ENCODE measurements around the gene PPFIA4.

The PPFIA4 gene

GRCh38 chr1:203085528-203086406 lies 59.5 kb downstream of the PPFIA4 start, which contains the start of gene MYOG:
MYOG (minus strand) TSS chr1:203086012; CDS start chr1:203085961, 51 bp downstream.
- DNase-seq: no peak

- no peak for DNase-seq
Measured at GRCh38 chr1:203086992-203087763, 60.9 kb downstream of the PPFIA4 start.

- DNase-seq: no peak
Measured at GRCh38 chr1:203088441-203088840, 62.1 kb downstream of the PPFIA4 start.

GRCh38 chr1:203089001-203089650 lies 62.8 kb downstream of the PPFIA4 start:
- DNase-seq: no peak

GRCh38 chr1:203089651-203090045 lies 63.4 kb downstream of the PPFIA4 start:
- DNase-seq: no peak

DNA sequence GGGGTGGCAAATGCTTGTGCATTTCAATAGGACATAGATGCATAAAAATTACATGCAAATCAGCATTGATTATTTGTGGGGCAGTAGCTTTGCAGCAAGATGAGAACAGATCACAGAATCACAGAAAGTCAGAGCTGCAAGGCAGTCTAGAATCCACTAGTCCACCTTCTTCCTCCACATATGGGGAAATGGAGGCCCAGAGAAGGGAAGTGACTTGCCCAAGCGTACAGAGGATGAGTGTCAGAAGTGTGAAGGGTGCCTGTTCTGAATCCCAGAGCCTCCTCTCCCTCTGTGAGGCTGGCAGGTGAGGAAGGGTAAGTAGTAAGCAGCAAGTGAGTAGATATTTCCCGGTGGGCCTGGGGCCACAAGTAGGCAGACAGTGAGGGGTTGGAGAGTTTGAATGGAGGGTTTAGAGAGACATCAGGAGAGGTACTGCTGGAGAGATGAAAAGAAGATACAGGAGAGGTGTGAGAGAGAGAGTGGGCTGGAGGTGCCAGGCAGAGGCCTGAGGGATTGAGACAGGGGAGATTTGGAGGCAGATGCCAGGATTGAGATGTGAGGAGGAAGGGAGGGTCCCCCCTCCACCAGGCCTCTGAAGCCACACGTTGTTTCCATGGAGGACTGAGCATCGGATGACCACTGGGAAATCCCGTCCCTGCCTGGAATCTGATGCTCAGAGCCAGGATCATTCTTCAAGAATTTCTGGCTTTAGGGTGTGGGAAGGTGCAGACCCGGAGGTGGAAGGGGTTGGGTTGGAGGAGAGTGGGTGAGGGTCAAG lies 64.3 kb downstream of the PPFIA4 start:
- DNase-seq: no peak

DNA sequence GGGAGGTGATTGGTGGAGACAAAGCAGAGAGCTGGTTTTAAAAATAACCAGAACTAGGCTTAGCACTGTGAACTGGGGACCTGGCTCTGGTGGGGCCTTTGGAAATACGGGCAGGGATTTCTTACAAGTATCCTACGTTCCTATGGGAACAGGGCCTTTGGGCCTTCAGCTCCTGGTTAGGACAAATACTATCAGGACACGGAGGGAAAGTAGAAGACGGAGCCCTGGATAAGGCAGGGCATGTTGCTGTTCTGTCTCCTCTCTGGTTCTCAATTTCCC lies 64.8 kb downstream of the PPFIA4 start:
- no peak for DNase-seq

DNA sequence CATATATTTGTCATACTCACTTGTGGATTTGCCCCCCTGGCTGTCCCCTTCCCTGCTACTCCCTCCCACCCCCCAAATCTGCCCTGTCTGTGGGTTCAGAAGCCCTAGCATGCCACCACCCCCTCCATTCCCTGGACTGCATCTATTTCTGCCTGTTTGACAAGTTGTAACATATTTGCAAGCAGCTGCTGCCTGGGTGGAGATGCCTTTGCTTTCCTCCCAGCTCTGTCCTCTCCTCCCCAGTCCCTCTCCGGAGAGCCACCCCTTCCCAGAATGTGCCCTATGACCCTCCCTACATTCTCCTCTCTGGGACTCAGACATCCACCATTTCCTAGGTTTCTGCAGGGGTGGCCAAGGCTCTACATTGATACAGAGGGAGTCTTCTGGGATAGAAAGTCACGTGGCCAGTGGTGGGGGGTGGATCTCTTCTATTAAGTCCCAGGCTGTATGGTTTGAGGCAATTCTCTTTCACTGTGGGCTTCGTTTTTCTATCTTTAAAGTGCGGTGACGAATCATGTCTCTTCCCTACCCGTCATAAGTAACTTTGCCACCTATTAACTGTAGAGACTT lies 65.6 kb downstream of the PPFIA4 start:
- DNase-seq: no peak

DNA sequence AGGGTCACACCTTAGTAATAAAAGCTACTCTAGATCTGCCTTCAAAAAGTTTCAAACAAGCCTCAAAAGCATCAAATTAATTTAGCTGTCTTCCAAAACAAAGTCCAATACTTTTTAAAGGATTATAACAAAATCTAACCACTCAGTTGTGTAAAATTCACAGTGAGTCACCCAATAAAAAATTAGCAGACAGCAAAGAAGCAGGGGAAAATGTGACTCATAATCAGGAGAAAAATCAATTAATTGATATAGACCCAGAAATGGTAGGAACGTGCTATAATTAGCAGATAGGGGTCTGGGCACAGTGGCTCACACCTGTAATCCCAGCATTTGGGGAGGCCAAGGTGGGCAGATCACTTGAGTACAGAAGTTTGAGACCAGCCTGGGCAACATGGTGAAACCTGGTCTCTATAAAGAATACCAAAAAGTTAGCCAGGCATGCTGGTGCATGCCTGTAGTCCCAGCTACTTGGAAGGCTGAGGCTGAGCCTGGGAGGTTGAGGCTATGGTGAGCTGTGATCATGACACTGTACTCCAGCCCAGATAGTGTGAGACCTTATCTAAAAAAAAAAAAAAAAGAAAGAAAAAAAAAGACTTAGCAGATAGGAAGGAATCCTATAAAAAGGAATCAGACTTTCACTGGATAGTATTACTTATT lies 67.6 kb downstream of the PPFIA4 start:
- no peak for DNase-seq

GRCh38 chr1:203095061-203095690 lies 68.9 kb downstream of the PPFIA4 start:
- DNase-seq: no peak

- DNase-seq: no peak
Measured at GRCh38 chr1:203096566-203096965, 70.3 kb downstream of the PPFIA4 start.

- no peak for DNase-seq
Measured at GRCh38 chr1:203097001-203097400, 70.7 kb downstream of the PPFIA4 start.

DNA sequence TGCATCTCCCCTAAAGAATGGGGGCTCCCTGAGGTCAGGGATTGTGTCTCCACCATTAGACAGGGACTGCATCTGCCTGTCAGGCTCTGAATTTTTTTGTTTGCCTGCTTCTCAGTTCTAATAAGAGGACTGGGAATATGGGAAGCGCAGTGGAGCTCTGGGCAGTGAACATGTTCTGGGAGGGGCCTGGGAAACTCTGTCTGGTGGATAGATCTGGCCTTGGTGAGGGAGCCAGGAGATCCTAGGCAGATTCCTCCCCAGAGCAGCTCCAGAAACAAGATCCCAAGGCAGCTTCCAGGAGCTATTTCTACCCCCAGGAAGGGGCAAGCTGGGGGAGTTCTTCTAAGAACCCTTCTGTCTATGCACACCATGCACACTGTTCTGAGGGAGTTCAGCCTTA lies 72.2 kb downstream of the PPFIA4 start:
- no peak for DNase-seq

- no peak for DNase-seq
Measured at GRCh38 chr1:203098914-203099520, 72.7 kb downstream of the PPFIA4 start.

DNA sequence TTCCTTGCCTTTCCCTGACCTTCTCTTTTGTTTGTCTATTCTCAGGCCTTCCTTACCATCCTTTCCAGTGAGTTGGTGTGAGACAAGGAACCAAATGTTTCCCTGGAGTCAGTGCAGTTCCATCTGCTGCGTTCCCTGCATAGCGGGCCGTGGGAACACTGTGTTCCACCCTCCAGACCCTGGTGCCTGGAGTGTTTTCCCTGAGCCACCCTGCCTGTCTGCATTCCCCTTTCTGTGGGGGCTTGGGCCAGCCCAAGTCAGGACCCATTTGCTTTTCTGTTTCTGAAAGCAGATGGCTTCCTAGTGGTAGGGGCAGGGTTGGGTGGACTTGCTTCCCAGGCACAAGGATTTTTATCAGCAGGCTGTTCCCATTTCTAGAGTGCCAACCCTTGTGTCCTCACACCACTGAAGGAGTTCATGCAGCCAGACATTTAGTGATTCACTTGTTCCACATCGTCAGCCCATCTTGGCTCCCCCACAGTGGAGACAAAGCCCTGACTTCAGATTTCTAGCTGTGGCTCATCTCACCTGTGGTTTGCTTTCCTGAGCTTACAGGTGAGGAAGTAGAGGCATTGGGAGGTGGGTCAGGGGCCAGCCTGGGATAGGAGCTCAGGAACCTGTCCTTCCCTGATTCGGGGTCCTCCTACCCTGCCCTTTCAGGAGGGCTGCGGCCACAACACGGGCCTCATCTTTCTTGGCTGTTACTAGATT lies 73.7 kb downstream of the PPFIA4 start:
- no peak for DNase-seq

GRCh38 chr1:203100516-203100869 lies 74.2 kb downstream of the PPFIA4 start:
- no peak for DNase-seq

DNA sequence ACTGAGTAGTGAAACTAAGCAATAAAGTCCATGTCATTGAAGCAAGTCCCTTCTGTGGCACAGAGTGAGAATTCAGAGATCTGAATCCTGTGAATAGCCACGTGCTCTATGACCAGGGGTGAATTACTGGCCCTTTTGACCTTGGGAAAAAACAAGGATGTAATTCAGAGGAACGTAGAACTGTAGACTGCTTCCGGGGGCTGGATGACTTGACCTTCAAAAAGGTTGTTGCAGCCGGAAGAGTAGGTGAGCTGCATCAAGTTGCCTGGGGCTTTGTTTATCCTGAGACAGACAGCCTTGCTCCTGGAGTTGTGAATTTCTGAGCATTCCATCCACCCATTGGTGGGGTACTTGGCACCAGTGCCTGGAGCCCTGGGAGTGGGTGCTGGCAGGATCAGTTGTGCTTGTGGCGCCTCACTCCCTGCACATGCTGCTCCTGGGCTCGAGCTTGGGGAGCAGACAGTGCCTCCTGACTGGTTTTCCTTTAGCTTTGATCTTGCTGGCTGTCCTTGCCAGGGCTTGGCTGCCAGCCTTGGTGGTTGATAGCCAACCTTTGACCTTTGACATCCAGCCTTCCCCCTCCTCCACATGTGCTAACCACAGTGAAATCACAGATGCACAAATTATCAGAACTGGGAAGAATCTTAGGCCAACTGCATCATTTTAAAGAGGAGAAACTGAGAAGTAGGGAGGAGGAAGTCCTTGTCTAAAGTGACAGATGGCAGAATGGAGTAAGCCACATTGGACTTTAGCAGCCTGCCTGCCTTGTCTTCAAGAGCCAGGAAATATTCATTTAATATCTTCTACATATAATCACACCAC lies 75.7 kb downstream of the PPFIA4 start:
- no peak for DNase-seq

- DNase-seq: no peak
Measured at GRCh38 chr1:203103216-203103615, 76.9 kb downstream of the PPFIA4 start.

DNA sequence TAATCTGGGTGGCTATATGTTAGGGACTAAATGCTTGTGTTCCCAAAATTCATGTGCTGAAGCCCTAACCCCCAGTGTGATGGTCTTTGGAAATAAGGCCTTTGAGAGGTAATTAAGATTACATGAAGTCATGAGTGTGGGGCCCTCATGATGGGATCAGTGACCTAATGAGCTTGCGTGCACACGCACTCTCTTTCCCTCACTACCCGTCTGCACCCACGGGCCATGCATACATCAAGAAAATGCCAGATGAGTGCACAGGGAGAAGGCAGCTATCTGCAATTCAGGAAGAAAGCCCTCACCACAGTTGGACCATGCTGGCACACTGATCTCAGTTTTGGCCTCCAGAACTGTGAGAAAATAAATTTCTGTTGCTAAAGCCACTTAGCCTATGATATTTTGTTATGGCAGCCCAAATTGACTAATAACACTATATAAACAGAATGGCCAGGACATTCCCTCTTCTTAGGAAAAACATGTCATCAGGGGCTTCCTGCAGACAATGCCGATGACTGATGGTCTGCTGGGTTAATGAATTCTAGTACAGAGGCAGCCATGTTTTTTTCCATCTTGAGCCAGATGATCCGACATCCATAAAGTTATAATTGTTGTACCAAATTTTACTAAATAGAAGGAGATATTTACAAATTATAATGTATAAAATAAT lies 77.7 kb downstream of the PPFIA4 start:
- DNase-seq: no peak
